Stimulated activated CD8-positive, alpha-beta memory T cell treated with anti-CD3 and anti-CD28 coated beads, Interleukin-7, amount 100 ng/mL, for 48 hours (primary cell): ENCODE measurements around the gene FBXL7.

Experiments
- DNase-seq, 2 donors: peaks; one replicate each; pipeline ENCODE4 v3.0.0-alpha.2; 2020; ENCODE audit warnings: low read depth in 1 of 2; ENCODE audit errors: extremely low read depth in 1 of 2

FBXL7 gene

DNA sequence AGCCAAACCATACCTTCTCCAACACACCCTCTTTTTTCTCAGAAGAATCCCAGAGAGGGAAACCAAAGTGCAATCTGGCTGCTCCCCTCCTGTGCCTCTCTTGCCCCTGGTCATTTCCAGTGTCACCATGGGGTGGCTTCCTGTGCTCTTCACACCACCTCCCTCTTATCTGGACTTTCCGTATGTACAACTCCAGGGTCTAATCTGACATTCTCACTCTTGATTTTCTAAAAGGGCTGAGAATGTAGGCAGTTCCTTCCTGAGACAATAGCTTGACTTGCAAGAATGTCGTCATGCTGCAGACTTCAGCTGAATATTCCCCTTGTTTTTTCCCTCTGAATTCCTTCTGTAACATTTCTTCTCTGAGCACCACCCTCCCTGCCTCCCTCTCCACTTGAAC is 110.2 kb downstream of the FBXL7 start:
- no peak for DNase-seq

DNA sequence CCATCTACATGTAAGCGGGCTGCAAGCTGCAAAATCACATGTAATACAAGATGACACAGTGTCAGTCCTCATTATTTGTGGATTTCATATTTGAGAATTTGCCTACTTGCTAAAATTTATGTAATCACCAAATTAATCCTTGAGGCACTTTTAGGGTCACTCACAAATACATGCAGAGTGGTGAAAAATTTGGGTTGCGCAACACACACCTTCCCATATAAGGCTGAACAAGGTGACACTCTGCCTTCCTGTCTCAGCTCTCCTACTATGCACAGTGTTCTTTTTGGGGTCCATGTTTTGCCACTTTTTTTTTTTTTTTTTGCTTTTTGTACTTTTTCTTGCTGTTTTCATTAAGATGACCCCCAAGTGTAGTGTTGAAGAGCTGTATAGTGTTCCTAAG is 111.0 kb downstream of the FBXL7 start:
- no peak for DNase-seq

DNA sequence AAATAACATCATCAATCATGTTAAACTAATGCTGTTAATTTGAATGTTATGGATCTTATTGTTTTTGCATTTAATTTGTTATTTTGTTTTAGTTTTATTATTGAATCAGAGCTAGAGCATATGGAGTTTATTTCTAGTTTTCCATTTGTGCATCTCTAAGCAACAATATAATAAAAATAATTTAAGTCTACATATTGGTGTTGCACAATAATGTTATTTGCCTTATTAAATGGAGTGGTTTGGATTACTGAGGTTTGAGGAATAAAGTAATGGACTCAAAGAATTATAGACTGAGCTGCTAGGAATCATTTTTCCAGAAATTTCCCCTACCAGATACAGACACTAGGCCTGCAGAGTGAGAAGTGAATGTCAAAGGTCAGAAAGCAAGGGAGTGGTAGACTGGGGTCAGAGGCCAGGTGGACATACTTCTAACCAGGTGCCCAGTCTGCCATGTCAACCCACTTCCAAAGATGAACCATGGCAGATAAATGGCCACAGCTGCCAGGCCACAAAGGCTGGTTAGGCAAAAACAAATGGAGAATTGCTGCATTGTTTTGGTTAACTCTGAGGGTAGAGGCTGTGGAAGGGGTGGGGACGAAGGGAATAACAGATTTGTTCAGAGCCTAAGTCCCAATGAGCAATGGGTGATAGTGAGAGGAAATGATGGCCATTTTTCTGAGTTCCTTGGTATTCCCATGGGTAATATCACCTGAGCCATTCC is 113.1 kb downstream of the FBXL7 start:
- DNase-seq, result no peak

DNA sequence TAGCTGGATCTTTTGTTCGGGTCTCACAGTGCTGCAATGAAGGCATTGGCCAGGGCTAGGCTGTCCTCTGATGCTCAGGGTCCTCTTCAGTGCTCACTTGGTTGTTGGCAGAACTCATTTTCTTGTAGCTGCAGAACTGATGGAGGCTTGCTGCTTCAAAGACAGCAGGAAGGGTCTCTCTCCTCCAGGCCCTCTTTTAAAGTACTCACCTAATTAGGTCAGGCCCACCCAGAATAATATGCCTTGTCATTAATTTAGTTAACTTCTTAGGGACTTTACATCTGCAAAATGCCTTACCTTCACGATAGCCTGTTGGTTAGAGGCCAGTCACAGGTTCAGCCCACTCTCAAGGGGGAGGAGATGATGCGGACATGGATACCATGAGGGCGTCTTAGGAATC is 114.7 kb downstream of the FBXL7 start:
- no peak for DNase-seq

DNA sequence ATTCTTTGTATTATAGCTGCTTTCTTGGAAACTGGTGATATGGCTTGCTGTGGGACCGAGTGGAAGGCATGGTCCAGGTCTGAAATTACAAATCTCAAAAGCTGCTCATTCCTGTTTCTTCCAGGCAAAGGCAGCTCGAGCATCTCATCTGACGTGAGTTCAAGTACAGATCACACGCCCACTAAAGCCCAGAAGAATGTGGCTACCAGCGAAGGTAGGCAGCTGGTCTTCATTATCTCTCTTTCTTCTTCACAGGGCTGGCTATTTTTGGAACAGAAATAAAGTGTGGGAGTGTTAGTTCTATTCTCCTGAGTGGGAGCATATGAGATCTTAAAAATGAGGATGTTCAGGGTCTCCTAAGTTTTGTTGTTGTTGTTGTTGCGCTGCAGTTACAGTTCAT is 115.9 kb downstream of the FBXL7 start:
- no peak for DNase-seq

DNA sequence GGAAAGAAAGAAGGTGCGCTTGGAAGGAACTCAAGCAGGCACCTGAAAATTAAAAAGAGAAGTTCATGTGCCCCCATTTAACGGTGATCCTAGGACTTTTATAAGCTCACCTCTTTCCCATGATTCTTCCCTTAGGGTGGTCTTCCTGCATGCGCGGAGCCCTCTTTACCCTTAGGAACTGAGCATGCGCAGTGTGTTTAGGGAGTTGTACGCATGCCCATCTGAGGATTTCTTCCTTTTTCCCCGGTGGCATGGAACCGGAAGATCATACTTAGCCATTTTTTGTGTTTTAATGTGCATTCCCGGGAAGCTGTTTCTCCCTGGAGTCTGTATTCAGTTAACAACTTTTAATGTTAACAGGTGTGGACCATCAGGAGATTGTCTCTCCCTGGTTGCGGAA is 119.0 kb downstream of the FBXL7 start:
- no peak for DNase-seq

DNA sequence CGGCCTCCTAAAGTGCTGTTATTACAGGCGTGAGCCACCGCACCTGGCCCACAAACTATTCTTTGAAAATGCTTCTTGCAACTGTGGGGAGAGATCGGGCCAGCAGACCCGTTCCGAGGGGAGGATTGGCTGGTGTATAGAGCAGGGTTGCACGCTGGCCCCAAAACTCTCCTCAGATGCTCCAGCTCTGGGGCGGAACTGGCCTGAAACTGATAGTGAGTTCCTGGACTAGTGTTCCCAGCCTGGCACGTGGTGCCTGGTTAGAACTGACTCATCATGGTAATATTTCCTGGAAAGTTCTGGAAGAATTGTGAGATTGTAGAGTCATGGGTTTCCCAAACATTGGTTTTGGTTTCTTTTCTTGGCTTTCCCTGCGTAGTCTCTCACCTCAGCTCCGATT is 120.5 kb downstream of the FBXL7 start:
- DNase-seq, result no peak

DNA sequence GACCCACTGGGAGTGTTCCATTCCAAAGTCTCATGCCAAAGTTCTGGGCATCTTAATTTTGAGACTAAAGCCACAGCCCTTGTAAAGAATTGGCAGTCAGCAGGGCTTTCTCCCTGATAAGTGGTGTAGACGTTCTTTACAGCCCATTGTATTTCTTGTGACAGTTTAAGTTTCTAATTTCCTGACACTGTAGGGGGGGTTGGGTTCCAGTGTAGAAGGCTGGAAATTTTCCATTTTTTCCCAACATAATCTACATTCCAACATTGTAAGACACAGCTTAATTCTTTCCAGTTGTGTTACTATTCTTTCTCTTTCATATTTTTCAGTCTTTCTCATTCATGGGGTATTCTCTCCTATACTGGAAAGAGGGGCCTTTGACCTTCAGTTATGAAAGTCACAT is 121.1 kb downstream of the FBXL7 start:
- no peak for DNase-seq

DNA sequence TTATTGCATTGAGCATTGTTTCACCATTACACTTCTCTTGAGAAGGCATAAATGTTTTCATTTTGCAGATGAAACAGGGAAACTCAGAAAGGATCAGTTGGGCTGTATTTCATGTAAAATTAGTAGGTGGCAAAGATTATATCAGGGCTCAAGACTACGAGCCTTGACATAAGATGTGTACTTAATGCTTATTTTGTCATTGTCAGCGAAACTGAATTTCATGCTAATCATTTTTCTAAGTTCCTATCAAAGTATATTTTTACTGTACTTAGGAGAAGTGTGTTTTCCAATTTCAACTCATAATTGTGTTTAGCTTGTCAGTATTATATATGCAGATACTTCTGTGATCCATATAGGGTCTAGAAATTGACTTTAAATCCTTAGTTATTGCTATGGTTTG is 123.8 kb downstream of the FBXL7 start:
- no peak for DNase-seq

DNA sequence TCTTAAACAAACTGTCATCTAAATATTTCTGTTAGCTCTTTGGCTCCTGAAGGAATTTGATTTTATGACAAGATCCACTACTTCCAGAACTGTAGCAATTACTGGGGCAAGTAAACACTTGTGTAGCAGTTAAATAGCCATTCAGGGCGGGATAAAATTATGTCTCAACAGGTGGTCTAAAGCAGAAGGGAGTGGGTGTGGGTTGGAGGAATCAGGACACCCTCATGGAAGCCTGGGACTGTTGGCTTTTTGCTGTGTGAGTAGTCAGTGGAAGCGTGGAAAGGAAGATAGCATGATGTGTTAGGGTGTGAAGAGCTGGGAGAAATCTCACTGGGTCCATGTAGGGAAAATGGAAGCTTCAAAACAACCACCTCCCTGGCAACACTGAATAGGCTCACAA is 127.1 kb downstream of the FBXL7 start:
- no peak for DNase-seq

DNA sequence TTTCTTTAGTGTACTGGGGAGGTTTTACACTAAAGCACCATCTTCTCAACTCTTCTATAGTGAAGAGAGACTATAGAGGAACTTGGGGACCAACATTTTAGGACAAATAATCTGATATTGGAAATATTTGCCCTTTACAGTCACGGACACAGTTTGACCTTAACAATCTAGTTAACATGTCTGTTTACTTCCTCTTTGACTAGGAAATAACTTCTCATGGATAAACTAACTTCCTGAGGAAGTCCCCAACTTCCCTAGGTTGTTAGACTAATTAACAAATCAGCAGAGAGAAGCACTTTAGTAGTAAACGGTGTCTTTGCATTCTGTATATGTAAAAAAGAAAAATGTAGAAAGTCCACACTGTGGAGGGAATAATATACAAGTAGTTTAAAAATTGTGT is 127.7 kb downstream of the FBXL7 start:
- DNase-seq, result no peak

DNA sequence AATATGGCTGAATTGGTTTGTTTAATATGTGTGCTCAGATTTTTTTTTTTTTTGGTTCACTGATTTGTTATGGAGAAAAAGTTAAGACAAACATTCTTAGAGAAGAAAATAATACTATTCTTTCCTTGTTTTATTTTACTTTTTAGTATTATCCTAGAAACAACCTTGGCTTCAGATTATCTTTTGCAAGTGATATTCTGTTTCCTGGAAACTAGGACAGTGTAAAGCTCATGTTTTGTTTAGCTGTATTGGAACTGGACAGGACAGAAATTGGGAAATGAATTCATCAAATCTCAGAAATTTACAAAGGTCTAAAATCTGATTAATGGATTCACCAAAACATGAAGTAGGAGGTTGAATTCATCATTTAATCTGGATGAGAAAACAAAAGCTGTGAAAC is 130.5 kb downstream of the FBXL7 start:
- no peak for DNase-seq

DNA sequence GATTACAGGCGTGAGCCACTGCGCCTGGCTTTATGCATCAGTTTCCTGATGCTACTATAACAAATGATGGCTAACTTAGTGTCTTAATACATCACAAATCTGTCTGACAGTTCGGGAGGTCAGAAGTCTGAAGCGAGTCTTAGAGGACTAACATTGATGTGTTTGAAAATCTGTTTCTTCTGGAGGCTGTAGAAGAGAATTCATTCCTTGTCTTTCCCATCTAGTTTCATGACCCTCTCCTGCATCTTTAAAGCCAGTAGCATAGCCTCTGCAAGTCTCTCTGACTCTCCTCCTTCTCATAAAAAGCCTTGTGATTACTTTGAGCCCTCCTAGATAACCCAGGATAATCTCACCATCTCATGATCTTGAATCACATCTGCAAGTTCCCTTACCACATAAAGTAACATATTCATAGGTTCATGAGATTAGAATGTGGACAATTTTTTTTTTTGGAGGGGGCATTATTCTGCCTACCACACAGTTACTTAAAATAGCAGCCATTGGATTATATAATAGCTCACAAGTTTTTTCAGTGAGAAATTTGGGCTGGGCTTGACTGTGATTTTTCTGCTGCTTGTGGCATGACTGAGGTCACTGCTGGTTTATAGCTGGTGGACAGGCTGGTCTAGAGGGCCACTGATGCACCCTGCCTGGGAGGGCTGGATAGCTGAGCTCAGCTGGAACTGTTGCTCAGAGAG is 134.8 kb downstream of the FBXL7 start:
- DNase-seq, result no peak

DNA sequence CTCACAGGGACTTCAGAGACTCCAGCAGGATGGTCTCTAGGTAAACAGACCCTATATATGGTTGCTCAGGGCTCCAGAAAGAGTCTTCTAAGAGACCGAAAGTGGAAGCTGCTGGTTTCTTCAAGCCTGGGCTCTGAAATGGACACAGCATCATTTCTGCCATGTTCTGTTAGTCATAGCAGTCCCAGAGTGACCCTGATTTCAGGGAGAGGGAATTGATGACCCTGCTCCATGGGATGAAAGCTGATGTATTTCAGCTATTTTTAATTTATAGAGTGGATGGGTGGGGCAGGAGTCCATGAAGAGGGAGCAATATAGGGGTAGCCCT is 135.3 kb downstream of the FBXL7 start:
- no peak for DNase-seq

DNA sequence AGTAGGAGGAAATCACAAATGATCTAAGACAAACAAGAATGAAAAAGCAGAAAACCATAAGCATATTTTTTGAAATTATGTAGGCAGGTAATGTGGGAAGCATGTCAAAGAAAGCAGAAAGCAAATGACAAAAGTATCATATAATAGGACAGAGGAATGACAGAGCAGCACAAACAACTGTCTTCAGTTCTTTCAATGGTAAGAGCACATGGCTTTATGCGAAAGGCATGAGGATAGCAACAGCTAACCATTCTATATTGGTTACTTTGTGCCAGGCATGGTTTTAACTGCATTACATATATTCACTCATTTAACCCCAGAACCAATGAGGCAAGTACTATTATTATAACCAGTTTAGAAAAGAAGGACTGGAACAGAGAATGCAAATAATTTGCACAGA is 137.4 kb downstream of the FBXL7 start:
- no peak for DNase-seq

DNA sequence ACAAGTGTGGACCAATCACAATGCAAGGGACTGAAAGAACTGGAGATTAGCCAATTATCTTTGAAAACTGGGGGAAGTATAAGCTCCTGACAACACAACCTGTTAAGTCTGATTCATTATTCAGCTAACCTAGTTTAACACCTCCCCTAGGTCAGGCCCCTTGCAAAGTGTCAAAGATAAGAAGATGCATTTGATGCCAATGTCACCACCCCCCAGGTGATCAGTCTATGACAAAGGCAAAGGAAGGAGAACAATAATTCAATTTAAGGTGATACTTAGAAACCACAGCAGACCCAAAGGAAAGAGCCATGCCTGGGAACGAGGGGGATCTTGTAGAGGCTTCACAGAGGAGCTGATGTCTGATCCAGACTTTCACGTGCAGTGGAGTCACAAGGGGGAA is 137.9 kb downstream of the FBXL7 start:
- no peak for DNase-seq

DNA sequence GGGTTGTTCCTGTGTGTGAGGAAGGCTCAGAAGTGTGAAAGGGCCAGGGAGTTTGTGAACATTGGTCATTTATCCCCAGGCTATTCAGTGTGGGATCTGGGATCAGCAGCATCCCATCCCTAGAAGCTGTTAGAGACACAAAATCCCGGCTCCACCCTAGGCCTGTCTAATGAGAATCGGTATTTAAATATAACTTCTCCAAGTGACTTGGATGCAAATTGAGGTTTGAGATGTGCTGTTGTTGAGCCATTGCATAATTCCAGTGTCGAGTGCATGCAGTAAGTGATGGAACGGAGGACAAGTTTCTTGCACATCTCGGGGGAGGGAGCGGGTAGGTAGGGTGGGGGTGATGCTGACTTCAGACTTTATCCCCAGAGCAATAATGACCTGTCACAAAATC is 138.3 kb downstream of the FBXL7 start:
- no peak for DNase-seq

DNA sequence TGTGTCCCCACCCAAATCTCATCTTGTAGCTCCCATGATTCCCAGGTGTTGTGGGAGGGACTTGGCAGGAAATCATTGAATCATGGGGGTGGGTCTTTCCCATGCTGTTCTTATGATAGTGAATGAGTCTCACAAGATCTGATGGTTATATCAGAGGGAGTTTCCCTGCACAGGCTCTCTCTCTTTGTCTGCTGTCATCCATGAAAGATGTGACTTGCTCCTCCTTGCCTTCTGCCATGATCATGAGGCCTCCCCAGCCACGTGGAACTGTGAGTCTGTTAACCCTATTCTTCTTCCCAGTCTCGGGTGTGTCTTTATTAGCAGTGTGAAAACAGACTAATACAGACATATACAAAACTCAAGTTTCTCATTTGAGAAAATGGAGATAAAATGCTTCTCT is 139.3 kb downstream of the FBXL7 start:
- DNase-seq, result no peak

DNA sequence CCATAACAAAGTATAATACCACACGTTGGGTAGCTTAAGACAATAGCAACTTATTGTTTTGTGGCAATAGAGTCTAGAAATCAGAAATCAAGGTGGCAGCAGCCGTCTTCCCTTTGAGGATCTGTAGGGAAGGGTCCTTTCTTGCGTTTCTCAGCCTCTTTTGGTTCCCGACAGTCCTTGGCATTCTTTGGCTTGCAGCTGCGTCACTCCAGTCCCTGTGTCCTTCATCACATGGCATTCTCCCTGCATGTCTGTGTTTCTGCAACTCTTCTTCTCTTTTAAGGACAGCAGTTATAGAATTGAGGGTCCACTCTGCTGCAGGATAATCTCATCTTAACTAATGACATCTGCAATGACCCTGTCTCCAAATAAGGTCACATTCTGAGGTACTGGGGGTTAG is 140.1 kb downstream of the FBXL7 start:
- DNase-seq, result no peak

DNA sequence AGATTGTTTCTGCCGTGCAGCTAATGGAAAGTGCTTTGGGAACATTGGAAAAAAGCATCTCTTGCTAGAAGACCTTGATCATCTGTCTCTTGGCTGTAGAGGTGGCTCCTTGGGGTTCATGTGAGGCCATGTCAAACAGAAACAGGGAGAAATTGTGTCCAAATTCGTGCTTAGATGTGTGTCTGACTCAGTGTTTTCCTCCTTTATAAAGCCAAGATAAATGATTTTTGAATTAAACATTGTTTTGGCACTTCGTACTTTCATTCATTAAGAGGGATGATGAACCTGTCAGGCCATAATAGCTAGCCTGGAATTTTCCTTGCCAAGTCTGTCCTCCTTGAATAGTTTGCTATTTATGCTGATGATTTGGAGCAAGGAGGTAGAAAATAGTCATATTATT is 143.8 kb downstream of the FBXL7 start:
- DNase-seq, result no peak

DNA sequence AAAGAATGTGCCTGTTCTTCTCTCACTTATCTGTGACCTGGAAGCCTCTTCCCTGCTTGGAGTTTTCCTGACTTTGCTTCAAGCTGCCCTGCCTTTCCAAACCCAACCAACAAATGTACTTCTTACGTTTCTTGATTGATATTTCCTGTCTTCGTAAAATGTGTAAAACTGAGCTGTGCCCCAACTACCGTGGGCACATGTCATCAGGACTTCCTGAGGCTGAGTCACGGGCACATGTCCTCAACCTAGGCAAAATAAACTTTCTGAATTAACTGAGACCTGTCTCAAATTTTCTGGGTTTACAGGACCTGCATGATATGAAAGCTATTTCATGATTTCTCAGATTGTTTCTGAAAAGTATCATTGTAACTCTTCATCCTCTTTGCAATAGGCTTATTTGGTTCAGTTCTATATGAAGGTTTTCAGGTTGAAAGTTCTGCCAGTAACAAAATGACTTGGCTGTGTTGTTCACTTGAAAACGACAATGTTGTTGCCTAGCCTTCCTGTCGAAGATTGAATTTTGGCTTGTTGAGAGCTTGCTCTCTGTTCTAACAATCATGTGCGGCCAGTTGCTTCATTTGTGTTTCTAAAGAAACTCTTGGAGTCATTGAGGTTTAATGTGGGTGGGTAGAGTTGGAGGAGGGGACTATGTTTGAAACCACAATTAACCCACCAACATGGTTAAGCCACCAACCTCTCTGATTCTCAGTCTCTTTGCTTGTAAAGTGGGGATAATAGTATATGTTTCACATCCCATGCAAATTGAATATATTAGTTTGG is 145.6 kb downstream of the FBXL7 start:
- no peak for DNase-seq

DNA sequence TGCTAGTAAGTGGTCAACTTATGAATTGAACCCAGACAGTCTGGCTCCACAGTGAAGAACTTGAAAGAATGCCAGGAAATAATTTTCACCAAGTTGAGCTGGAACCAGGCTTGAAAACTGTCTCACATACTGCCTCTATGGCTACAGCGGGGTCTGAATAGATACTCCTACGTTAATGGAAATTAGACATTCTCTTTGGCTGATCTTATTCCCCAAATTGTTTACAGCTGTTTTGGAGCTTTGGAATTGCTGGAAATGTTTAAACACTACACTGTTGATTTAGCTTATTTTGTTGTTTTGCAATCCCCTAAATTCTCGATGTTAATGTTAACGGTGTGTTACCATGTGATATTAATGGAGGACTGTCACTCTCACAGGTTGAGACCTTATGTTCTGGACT is 146.4 kb downstream of the FBXL7 start:
- no peak for DNase-seq
